HEK293 (cell line): ENCODE measurements around the gene NDOR1.
"Not testable (repeated sequence)": the region's sequence is repeated elsewhere in the genome, so short reads cannot be mapped to it uniquely, and the experiment has no call there.

Source experiments
- ZBTB7A ChIP-seq: fragments of 450-650 bp; formaldehyde crosslinking; IDR thresholded peaks from 2 replicates; pipeline ENCODE4 v1.5.1; 2016; ENCODE audit warnings: low read depth, missing biosample characterization, missing genetic modification characterization
- ZNF777 ChIP-seq: fragments of 450-650 bp; formaldehyde crosslinking; IDR thresholded peaks from 2 replicates; pipeline ENCODE4 v1.5.1; 2017; ENCODE audit warnings: missing biosample characterization, missing genetic modification characterization, borderline replicate concordance

- not testable (repeated sequence) for TF ChIP-seq ZNF777 (tag by site-specific recombination); ZBTB7A
Measured at GRCh38 chr9:137243266-137243625, 37.7 kb downstream of the NDOR1 start.
